ENCODE data around the gene PTX4.

DNA sequence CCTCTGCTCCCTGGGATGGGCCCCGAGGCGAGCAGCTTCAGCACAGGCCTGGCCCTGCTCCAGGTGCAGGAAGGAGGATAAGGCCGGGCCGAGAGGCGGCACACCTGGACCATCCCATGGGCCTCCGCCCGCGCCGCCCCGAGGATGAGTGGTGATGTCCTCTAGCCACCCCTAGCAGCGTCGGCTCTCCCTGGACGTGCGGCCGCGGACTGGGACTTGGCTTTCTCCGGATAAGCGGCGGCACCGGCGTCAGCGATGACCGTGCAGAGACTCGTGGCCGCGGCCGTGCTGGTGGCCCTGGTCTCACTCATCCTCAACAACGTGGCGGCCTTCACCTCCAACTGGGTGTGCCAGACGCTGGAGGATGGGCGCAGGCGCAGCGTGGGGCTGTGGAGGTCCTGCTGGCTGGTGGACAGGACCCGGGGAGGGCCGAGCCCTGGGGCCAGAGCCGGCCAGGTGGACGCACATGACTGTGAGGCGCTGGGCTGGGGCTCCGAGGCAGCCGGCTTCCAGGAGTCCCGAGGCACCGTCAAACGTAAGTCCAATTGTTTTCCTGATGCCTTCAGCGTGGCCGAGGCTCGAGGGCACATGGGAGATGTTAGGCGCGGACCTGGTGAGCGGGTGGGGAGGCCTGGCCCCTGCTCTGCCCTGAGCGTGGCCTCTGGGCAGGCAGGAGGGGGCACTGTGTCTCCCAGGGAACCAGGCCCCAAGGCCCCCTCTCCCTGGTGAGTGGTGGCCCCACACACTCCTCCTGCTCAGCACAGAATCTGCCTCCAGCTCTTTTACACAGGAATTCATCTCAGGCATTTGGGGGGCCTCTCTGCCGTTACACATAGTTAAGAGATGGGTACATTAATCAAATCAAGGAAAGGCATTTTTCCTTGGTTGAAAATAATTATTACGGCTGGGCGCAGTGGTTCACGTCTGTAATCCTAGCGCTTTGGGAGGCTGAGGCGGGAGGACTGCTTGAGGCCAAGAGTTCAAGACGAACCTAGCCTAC is 45.6 kb upstream of the PTX4 start:
- TF ChIP-seq, protein P1, sequence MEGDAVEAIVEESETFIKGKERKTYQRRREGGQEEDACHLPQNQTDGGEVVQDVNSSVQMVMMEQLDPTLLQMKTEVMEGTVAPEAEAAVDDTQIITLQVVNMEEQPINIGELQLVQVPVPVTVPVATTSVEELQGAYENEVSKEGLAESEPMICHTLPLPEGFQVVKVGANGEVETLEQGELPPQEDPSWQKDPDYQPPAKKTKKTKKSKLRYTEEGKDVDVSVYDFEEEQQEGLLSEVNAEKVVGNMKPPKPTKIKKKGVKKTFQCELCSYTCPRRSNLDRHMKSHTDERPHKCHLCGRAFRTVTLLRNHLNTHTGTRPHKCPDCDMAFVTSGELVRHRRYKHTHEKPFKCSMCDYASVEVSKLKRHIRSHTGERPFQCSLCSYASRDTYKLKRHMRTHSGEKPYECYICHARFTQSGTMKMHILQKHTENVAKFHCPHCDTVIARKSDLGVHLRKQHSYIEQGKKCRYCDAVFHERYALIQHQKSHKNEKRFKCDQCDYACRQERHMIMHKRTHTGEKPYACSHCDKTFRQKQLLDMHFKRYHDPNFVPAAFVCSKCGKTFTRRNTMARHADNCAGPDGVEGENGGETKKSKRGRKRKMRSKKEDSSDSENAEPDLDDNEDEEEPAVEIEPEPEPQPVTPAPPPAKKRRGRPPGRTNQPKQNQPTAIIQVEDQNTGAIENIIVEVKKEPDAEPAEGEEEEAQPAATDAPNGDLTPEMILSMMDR (IDR thresholded peaks at IDR 0.05; ENCODE audit: borderline replicate concordance, extremely low read depth, low read length, poor library complexity, severe bottlenecking) = no peak
- no peak for TF ChIP-seq EZH2 (IDR thresholded peaks at IDR 0.05; ENCODE audit: borderline replicate concordance, low read depth, low read length, severe bottlenecking)

Data from DND-41 (cell line).